Parathyroid adenoma (tissue), 2 donors: ENCODE data around the gene SBF2.
"Not testable (repeated sequence)": the region's sequence is repeated elsewhere in the genome, so short reads cannot be mapped to it uniquely, and the experiment has no call there.

ENCODE experiments used
- H2AFZ ChIP-seq: fragments of 300-600 bp; sonication (generic); one replicate; pipeline ENCODE4 v1.7.0; 2017; ENCODE audit warnings: antibody characterized with exemption, mild to moderate bottlenecking
- H3K27ac ChIP-seq: fragments of 300-600 bp; sonication (generic); one replicate; pipeline ENCODE4 v1.7.0; 2017
- H3K27me3 ChIP-seq: fragments of 300-600 bp; sonication (generic); one replicate; pipeline ENCODE4 v1.7.0; 2017; ENCODE audit warnings: low read length; ENCODE audit not compliant: control insufficient read depth, insufficient read depth
- H3K36me3 ChIP-seq: fragments of 300-600 bp; sonication (generic); one replicate; pipeline ENCODE4 v1.7.0; 2017; ENCODE audit warnings: low read length; ENCODE audit not compliant: control insufficient read depth, insufficient read depth
- H3K4me1 ChIP-seq: fragments of 300-600 bp; sonication (generic); one replicate; pipeline ENCODE4 v1.7.0; 2017; ENCODE audit warnings: control low read depth
- H3K4me2 ChIP-seq: fragments of 300-600 bp; sonication (generic); one replicate; pipeline ENCODE4 v1.7.0; 2017; ENCODE audit warnings: low read length
- H3K4me3 ChIP-seq: fragments of 300-600 bp; sonication (generic); one replicate; pipeline ENCODE4 v1.7.0; 2017; ENCODE audit warnings: low read depth, low read length
- H3K79me2 ChIP-seq: fragments of 300-600 bp; sonication (generic); one replicate; pipeline ENCODE4 v1.7.0; 2017; ENCODE audit warnings: control low read depth
- H3K9ac ChIP-seq: fragments of 300-600 bp; sonication (generic); one replicate; pipeline ENCODE4 v1.7.0; 2017; ENCODE audit warnings: mild to moderate bottlenecking
- H3K9me3 ChIP-seq: fragments of 300-600 bp; sonication (generic); one replicate; pipeline ENCODE4 v1.7.0; 2017; ENCODE audit warnings: low read length; ENCODE audit not compliant: control insufficient read depth
- CTCF ChIP-seq: fragments of 300-600 bp; sonication (generic); IDR thresholded peaks from one replicate; pipeline ENCODE4 v1.7.0; 2017; ENCODE audit warnings: antibody characterized with exemption, mild to moderate bottlenecking
- donor health status: primary hyperparathyroidism.

SBF2 gene

GRCh38 chr11:9947231-9947864 is 346.7 kb downstream of the SBF2 start:
- Histone ChIP-seq H3K9me3 (no peaks in the 10 kb centered on the region), H3K79me2 (no peaks in the 10 kb centered on the region), H3K9ac (no peak overlapping the region), H3K27me3 (no peaks in the 10 kb centered on the region), H2AFZ (no peak overlapping the region), H3K27ac (no peak overlapping the region), H3K4me2 (no peak overlapping the region), H3K4me1 (no peaks in the 10 kb centered on the region), H3K36me3 (no peaks in the 10 kb centered on the region), H3K4me3 (no peak overlapping the region)
- no peak for TF ChIP-seq CTCF

- H3K4me1 ChIP-seq, H3K27me3 ChIP-seq, H2AFZ ChIP-seq, H3K79me2 ChIP-seq, H3K9ac ChIP-seq, H3K4me3 ChIP-seq, H3K9me3 ChIP-seq, H3K36me3 ChIP-seq, H3K4me2 ChIP-seq, H3K27ac ChIP-seq: not testable (repeated sequence)
Measured at GRCh38 chr11:9945680-9946079, 348.3 kb downstream of the SBF2 start.

- no peak overlapping the region for H3K4me3 ChIP-seq
- H2AFZ ChIP-seq: no peak overlapping the region
- no peak for TF ChIP-seq CTCF
- no peaks in the 10 kb centered on the region for H3K79me2 ChIP-seq
- no peak overlapping the region for H3K27ac ChIP-seq
- no peak overlapping the region for H3K4me2 ChIP-seq
- no peaks in the 10 kb centered on the region for H3K9me3 ChIP-seq
- no peaks in the 10 kb centered on the region for H3K27me3 ChIP-seq
- no peak overlapping the region for H3K9ac ChIP-seq
- H3K4me1 ChIP-seq: no peaks in the 10 kb centered on the region
- H3K36me3 ChIP-seq: no peaks in the 10 kb centered on the region
Measured at GRCh38 chr11:9943386-9944110, 350.5 kb downstream of the SBF2 start.

GRCh38 chr11:9941991-9942390 is 352.0 kb downstream of the SBF2 start:
- Histone ChIP-seq H3K79me2 (no peaks in the 10 kb centered on the region), H3K9ac (no peak overlapping the region), H3K9me3 (no peaks in the 10 kb centered on the region), H2AFZ (no peak overlapping the region), H3K36me3 (no peaks in the 10 kb centered on the region), H3K27ac (no peak overlapping the region), H3K4me2 (no peak overlapping the region), H3K4me1 (no peaks in the 10 kb centered on the region), H3K4me3 (no peak overlapping the region), H3K27me3 (no peaks in the 10 kb centered on the region)
- no peak for TF ChIP-seq CTCF

GRCh38 chr11:9939150-9939549 is 354.9 kb downstream of the SBF2 start:
- H2AFZ ChIP-seq, H3K4me3 ChIP-seq: not testable (repeated sequence)

More at GRCh38 chr11:9939150-9939549, 354.9 kb downstream of the SBF2 start:
- H3K36me3 ChIP-seq, H3K9ac ChIP-seq, H3K4me2 ChIP-seq, H3K27me3 ChIP-seq, H3K9me3 ChIP-seq, H3K27ac ChIP-seq, H3K4me1 ChIP-seq, H3K79me2 ChIP-seq: not testable (repeated sequence)
